GM12878 (cell line): ENCODE results near the gene STAMBPL1.

ENCODE experiments used
- BHLHE40 ChIP-seq, 2 experiments: fragments of 450-650 bp in 1 of 2; IDR thresholded peaks; 2 replicates each; pipeline ENCODE4 v1.6.1; 2011 to 2017; ENCODE audit warnings: low read depth in 2 of 2, borderline replicate concordance in 1 of 2, improper control_type of control experiment in 1 of 2, low read length in 1 of 2, mild to moderate bottlenecking in 1 of 2
- CTCF ChIP-seq, 3 experiments: IDR thresholded peaks in 2 of 3; conservative IDR thresholded peaks in 1 of 3; 2 replicates each; pipeline ENCODE4 v1.5.1; 2011; ENCODE audit warnings: low read depth in 3 of 3, low read length in 3 of 3, mild to moderate bottlenecking in 3 of 3, control low read depth in 2 of 3, moderate library complexity in 2 of 3, inconsistent platforms in 1 of 3, mixed read lengths in 1 of 3; ENCODE audit not compliant: control insufficient read depth in 2 of 3, insufficient read depth in 1 of 3; ENCODE audit errors: extremely low read depth in 1 of 3
- IRF3 ChIP-seq: fragments of 450-650 bp; IDR thresholded peaks from 2 replicates; pipeline ENCODE4 v1.6.1; 2014; ENCODE audit warnings: mild to moderate bottlenecking
- SP1 ChIP-seq: IDR thresholded peaks from one replicate; pipeline ENCODE4 v1.6.1; 2011; ENCODE audit warnings: low read depth, low read length

DNA sequence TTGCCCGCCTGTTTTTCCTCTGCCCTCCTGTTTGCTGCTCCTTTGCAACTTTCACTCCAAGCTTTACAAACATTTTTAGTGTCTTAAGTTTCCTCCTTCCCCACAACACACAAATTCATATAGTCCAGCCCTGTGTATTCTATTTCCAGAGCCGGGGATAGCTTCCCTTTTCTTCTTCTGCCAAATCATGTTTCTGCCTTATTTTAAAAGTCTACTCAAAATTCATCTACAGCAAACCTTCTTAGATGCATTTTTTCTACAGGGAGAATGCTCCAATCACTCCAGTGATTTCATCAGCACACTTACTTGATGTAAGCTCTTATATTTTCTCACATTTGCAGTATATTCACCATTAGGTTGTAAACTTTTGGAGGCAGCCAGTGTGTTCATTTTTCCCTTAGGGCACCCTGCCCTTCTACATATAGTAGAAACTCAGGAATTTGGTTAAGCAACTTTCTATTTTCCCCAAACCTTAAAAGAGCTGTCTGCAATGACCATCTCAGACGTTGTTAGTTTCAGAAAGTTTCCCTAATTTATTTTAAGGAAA is 84.9 kb downstream of the STAMBPL1 start:
- TF ChIP-seq SP1, result no peak
- TF ChIP-seq CTCF (IDR thresholded peaks at IDR 0.05 in 2 of 3, conservative IDR thresholded peaks at IDR 0.05 in 1 of 3; ENCODE audit: control insufficient read depth in 2 of 3, extremely low read depth in 1 of 3, insufficient read depth in 1 of 3, low read depth in 3 of 3, low read length in 3 of 3), result no peak
- no peak for TF ChIP-seq IRF3
- TF ChIP-seq BHLHE40 (IDR thresholded peaks at IDR 0.05; ENCODE audit: borderline replicate concordance in 1 of 2, low read depth in 2 of 2, low read length in 1 of 2), result no peak
